ENCODE data around the gene KLK4.

The KLK4 gene

GRCh38 chr19:50911206-50912101, at the start of gene KLK4:
Gene KLK4 (minus strand): TSS chr19:50911395. CDS start chr19:50910738, 657 bp downstream.
- DNase-seq: no peak

GRCh38 chr19:50959731-50960500, 48.7 kb upstream of the KLK4 start:
- no peak for DNase-seq

- DNase-seq: no peak
These were observed 46.4 kb upstream of the KLK4 start for GRCh38 chr19:50957587-50957986.

GRCh38 chr19:50952910-50953309, 41.7 kb upstream of the KLK4 start, which contains the start of gene KLK5:
Gene KLK5 (minus strand): TSS chr19:50953038. CDS start chr19:50952657, 381 bp downstream.
- DNase-seq: no peak

- DNase-seq: no peak
These were observed 38.7 kb upstream of the KLK4 start for GRCh38 chr19:50949861-50950260.

- DNase-seq: no peak
These were observed 35.9 kb upstream of the KLK4 start for GRCh38 chr19:50947123-50947522.

- DNase-seq: no peak
These were observed 33.6 kb upstream of the KLK4 start for GRCh38 chr19:50944795-50945194.

- no peak for DNase-seq
These were observed 32.1 kb upstream of the KLK4 start for GRCh38 chr19:50943074-50943828.

GRCh38 chr19:50939596-50939995, 28.4 kb upstream of the KLK4 start:
- DNase-seq: no peak

GRCh38 chr19:50933640-50934039, 22.4 kb upstream of the KLK4 start:
- DNase-seq: peak; percentile 53

- DNase-seq: no peak
These were observed 21.5 kb upstream of the KLK4 start for GRCh38 chr19:50932690-50933083.

- no peak for DNase-seq
These were observed 21.0 kb upstream of the KLK4 start for GRCh38 chr19:50932018-50932689.

GRCh38 chr19:50931023-50931422, 19.8 kb upstream of the KLK4 start:
- no peak for DNase-seq

GRCh38 chr19:50928831-50929230, 17.6 kb upstream of the KLK4 start:
- DNase-seq: no peak

- DNase-seq: no peak
These were observed 14.9 kb upstream of the KLK4 start for GRCh38 chr19:50926144-50926543.

- no peak for DNase-seq
These were observed 14.5 kb upstream of the KLK4 start for GRCh38 chr19:50925734-50926133.

- no peak for DNase-seq
These were observed 13.4 kb upstream of the KLK4 start for GRCh38 chr19:50924586-50924985.

GRCh38 chr19:50922317-50922853, 11.2 kb upstream of the KLK4 start:
- peak; percentile 76 for DNase-seq

GRCh38 chr19:50921426-50922316, 10.5 kb upstream of the KLK4 start:
- DNase-seq: no peak

- no peak for DNase-seq
These were observed 4.9 kb upstream of the KLK4 start for GRCh38 chr19:50916069-50916468.
